HEK293T (cell line): ENCODE measurements around the gene SLC9A8.
A peak's percentile ranks its signal among the peaks of the same experiment; 100 is the strongest.

Source experiments
- CTCF ChIA-PET: fragments of 350-600 bp; formaldehyde crosslinking; extraction: SDS; loops from one replicate; lab custom pipeline; 2021; ENCODE audit warnings: antibody characterized with exemption, inconsistent platforms; lab: Yijun Ruan, JAX
- POLR2A ChIA-PET: fragments of 350-600 bp; formaldehyde crosslinking; extraction: SDS; loops from one replicate; lab custom pipeline; 2020; ENCODE audit warnings: antibody characterized with exemption, inconsistent platforms; lab: Yijun Ruan, JAX
- DNase-seq: peaks from one replicate; pipeline ENCODE4 v3.0.0; 2012; ENCODE audit warnings: mixed read lengths; ENCODE audit errors: extremely low spot score
- ARNT ChIP-seq: fragments of 450-650 bp; IDR thresholded peaks from 2 replicates; pipeline ENCODE4 v1.6.1; 2017; ENCODE audit warnings: mild to moderate bottlenecking
- BHLHE40 ChIP-seq: fragments of 450-650 bp; IDR thresholded peaks from 2 replicates; pipeline ENCODE4 v1.6.1; 2016; ENCODE audit warnings: mild to moderate bottlenecking, moderate library complexity, borderline replicate concordance
- CTBP1 ChIP-seq: fragments of 450-650 bp; IDR thresholded peaks from 2 replicates; pipeline ENCODE4 v1.6.1; 2016; ENCODE audit warnings: borderline replicate concordance
- ELF4 ChIP-seq: fragments of 450-650 bp; IDR thresholded peaks from 2 replicates; pipeline ENCODE4 v1.6.1; 2017; ENCODE audit warnings: antibody characterized with exemption
- FOXA1 ChIP-seq: fragments of 450-650 bp; IDR thresholded peaks from 2 replicates; pipeline ENCODE4 v1.6.1; 2016; ENCODE audit warnings: mild to moderate bottlenecking
- FOXK2 ChIP-seq: fragments of 450-650 bp; IDR thresholded peaks from 2 replicates; pipeline ENCODE4 v1.6.1; 2016; ENCODE audit warnings: mild to moderate bottlenecking
- FOXM1 ChIP-seq: fragments of 450-650 bp; IDR thresholded peaks from 2 replicates; pipeline ENCODE4 v1.6.1; 2017; ENCODE audit warnings: mild to moderate bottlenecking, borderline replicate concordance
- HDGF ChIP-seq: fragments of 450-650 bp; IDR thresholded peaks from 2 replicates; pipeline ENCODE4 v1.6.1; 2017; ENCODE audit warnings: antibody characterized with exemption, borderline replicate concordance
- L3MBTL2 ChIP-seq: fragments of 450-650 bp; conservative IDR thresholded peaks from 2 replicates; pipeline ENCODE4 v1.6.1; 2016; ENCODE audit warnings: mild to moderate bottlenecking
- LEF1 ChIP-seq: fragments of 450-650 bp; IDR thresholded peaks from 2 replicates; pipeline ENCODE4 v1.6.1; 2017; ENCODE audit warnings: mild to moderate bottlenecking, borderline replicate concordance
- NFRKB ChIP-seq: fragments of 450-650 bp; IDR thresholded peaks from 2 replicates; pipeline ENCODE4 v1.6.1; 2016; ENCODE audit warnings: mild to moderate bottlenecking, moderate library complexity
- SP1 ChIP-seq: fragments of 450-650 bp; IDR thresholded peaks from 2 replicates; pipeline ENCODE4 v1.6.1; 2017
- SUZ12 ChIP-seq: fragments of 450-650 bp; IDR thresholded peaks from 2 replicates; pipeline ENCODE4 v1.6.1; 2016; ENCODE audit warnings: mild to moderate bottlenecking
- TARDBP ChIP-seq: fragments of 450-650 bp; IDR thresholded peaks from 2 replicates; pipeline ENCODE4 v1.6.1; 2016
- ZNF384 ChIP-seq: fragments of 450-650 bp; IDR thresholded peaks from 2 replicates; pipeline ENCODE4 v1.6.1; 2016
- TF ChIP-seq, protein P1 (sequence below): fragments of 450-650 bp; IDR thresholded peaks from 2 replicates; pipeline ENCODE4 v1.6.1; 2016

The SLC9A8 gene

DNA sequence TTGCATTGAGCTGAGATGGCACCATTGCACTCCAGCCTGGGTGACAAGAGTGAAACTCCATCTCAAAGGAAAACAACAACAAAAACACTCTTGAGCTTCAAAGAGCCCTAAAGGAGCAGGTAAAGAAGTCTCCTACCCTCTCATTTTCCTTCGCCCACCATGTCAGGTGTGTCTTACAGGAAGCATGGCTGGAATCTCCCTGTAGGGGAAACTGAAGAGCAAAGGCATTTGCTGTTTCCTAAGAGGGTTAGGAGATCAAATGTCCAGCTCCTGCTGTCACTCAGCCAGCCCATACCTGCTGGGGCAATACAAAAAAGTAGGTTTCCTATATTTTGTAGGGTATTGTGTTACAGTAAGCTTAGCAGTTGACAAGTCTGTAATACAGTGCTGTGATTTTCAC is 59.4 kb downstream of the SLC9A8 start:
- TF ChIP-seq SUZ12: no peak
- TF ChIP-seq, protein P1, sequence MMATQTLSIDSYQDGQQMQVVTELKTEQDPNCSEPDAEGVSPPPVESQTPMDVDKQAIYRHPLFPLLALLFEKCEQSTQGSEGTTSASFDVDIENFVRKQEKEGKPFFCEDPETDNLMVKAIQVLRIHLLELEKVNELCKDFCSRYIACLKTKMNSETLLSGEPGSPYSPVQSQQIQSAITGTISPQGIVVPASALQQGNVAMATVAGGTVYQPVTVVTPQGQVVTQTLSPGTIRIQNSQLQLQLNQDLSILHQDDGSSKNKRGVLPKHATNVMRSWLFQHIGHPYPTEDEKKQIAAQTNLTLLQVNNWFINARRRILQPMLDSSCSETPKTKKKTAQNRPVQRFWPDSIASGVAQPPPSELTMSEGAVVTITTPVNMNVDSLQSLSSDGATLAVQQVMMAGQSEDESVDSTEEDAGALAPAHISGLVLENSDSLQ: peak; percentile 47
- ChIA-PET POLR2A (no interaction called here), CTCF (interaction anchor here (0.6 kb wide), 1 partner anchor 259 kb away, joined by 3 read pairs; no protein-coding TSS in a partner anchor)
- no peak for DNase-seq

DNA sequence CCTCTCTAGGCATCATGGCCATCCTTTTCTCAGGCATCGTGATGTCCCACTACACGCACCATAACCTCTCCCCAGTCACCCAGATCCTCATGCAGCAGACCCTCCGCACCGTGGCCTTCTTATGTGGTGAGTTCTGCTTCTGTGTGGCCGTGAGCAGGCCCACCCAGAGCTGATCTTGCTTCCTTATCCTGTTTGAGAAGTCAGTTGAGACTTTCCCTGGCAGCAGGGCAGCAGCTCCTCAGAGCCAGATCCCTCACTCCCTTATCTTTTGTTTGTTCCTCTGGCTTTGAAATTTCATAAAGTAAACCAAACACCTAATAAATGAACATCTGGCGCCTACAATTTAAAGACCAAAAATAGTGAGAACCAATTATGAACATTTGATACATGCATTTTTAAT is 62.1 kb downstream of the SLC9A8 start:
- DNase-seq: no peak
- POLR2A ChIA-PET: no interaction called here
- TF ChIP-seq ZNF384 (no peak), ELF4 (no peak), LEF1 (no peak)
- CTCF ChIA-PET: no interaction called here

DNA sequence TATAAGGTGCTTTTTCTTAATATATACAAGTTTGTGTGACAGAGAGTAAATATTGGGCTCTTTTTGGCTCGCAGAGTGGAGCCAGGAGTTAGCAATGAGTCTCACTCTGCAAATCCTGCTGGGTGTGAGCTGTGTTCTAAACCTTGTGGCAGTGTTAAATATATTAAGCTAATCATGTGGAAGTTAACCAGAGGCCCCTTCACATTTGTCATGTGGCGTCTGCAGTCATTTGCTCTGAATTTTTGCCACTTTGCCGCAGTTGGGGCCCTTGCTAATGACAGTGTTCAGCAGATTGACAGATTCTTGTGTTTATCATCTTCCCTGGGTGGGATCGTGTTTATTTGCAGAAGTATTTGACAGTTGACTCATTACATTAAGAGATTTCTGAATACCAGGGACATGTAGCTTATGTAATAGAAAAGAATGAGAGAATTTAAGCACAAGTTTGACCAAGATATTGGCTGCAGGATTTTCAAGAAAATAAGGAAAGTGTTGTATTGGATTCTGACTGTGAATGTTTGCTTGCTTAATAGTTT is 64.8 kb downstream of the SLC9A8 start:
- TF ChIP-seq FOXK2 (no peak), SUZ12 (no peak), CTBP1 (no peak), FOXM1 (no peak), FOXA1 (no peak), HDGF (no peak), SP1 (no peak), NFRKB (no peak), ELF4 (no peak), TARDBP (no peak), LEF1 (no peak), L3MBTL2 (no peak), ZNF384 (no peak), ARNT (no peak), BHLHE40 (no peak)
- TF ChIP-seq, protein P1: no peak
- CTCF ChIA-PET: no interaction called here
- POLR2A ChIA-PET: no interaction called here
- no peak for DNase-seq

DNA sequence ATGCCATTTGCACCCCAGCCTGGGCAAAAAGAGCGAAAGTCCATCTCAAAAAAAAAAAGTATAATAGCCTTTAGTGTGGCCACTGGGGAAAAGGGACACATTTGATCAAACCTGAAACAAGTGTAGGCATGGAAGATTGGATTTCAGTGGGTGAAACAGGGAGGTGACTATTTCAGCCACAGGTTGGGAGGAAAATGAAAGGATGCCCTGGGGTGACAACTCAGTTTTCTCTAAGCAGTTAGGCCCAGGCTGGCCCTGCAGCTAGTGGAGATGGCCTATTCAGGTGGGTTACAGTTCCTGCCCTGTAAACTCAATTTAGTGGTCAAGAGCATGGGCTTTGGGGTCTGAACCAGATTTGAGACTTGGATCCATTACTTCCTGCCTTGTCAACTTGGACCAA is 66.3 kb downstream of the SLC9A8 start:
- POLR2A ChIA-PET: no interaction called here
- no peak for TF ChIP-seq ZNF384
- no peak for TF ChIP-seq SUZ12
- TF ChIP-seq L3MBTL2: no peak
- no peak for TF ChIP-seq FOXA1
- no peak for TF ChIP-seq LEF1
- no peak for TF ChIP-seq ARNT
- TF ChIP-seq CTBP1: no peak
- TF ChIP-seq NFRKB: no peak
- TF ChIP-seq ELF4: no peak
- TF ChIP-seq TARDBP: no peak
- TF ChIP-seq FOXM1: no peak
- TF ChIP-seq SP1: no peak
- no peak for TF ChIP-seq FOXK2
- no peak for TF ChIP-seq BHLHE40
- DNase-seq: no peak
- CTCF ChIA-PET: no interaction called here

DNA sequence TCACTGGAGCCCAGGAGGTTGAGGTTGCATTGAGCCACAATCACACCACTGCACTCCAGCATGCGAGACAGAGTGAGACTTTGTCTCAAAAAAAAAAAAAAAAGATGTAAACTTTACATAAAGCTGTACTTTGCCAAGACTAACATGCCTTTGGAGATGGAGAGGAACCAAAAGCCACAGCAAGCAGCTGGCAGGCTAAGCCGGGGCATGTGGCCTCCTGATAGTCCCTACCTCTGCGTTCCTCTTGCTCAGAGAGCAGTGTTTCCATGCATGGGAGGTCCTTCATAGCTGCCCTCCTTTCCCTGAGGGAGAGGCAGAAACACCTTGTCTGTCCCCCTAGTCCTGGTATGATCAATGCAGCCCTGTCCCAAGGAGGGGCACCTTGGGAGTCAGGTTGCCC is 67.5 kb downstream of the SLC9A8 start:
- TF ChIP-seq TARDBP (no peak), L3MBTL2 (no peak), FOXA1 (no peak), ARNT (no peak), SP1 (no peak)
- TF ChIP-seq, protein P1: no peak
- CTCF ChIA-PET: no interaction called here
- POLR2A ChIA-PET: no interaction called here
- DNase-seq: no peak

DNA sequence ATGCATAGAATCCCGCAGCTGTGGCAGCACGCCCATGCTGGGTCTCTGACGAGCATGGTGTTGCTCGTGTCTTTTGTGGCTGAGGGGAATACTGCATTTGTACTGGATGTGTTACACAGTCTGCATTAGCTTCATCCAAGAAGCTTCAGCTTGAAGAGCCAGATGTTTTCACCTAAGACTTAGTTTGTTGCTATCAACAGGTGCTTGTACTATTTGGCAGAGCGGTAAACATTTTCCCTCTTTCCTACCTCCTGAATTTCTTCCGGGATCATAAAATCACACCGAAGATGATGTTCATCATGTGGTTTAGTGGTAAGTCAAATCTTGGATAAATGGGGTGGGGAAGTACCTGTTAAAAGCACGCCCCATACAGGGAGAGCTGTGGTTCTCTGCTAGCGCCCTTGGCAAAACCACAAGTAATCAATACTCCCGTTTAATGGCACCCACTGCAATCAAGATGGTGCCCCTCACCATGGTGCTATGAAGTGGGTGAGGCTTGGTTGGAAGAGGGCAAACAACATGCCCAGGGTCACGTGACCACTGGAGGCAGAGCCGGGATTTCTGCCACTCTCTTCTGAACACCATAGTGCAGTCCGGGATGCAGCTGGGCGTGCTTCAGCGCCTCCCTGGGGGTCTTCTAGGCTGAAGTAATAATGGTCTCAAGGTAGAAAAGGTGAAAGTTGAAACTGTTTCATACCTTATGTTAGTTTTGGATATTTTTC is 68.3 kb downstream of the SLC9A8 start:
- CTCF ChIA-PET: no interaction called here
- TF ChIP-seq ARNT (no peak), HDGF (no peak), FOXA1 (no peak), FOXM1 (no peak), FOXK2 (no peak)
- TF ChIP-seq, protein P1: no peak
- POLR2A ChIA-PET: no interaction called here
- no peak for DNase-seq
